ENCODE data around the gene ABLIM2.

The ABLIM2 gene

GRCh38 chr4:8191136-8191747 lies 32.6 kb upstream of the ABLIM2 start:
- H3K4me3 ChIP-seq (ENCODE audit: low read length), result no peak overlapping the region
- no peak for TF ChIP-seq CTCF (conservative IDR thresholded peaks at IDR 0.05; ENCODE audit: low read length)
- peak; percentile 9 for DNase-seq (ENCODE audit: low read depth)

- no peak overlapping the region for H3K4me3 ChIP-seq (ENCODE audit: low read length)
- no peak for TF ChIP-seq CTCF (conservative IDR thresholded peaks at IDR 0.05; ENCODE audit: low read length)
- no peak for DNase-seq (ENCODE audit: low read depth)
These were observed 31.2 kb upstream of the ABLIM2 start for GRCh38 chr4:8189551-8190466.

- TF ChIP-seq CTCF (conservative IDR thresholded peaks at IDR 0.05; ENCODE audit: low read length), result no peak
- DNase-seq (ENCODE audit: low read depth), result no peak
- H3K4me3 ChIP-seq (ENCODE audit: low read length), result no peak overlapping the region
These were observed 30.3 kb upstream of the ABLIM2 start for GRCh38 chr4:8188743-8189550.

- TF ChIP-seq CTCF (conservative IDR thresholded peaks at IDR 0.05; ENCODE audit: low read length), result peak; percentile 13; the same call in 1 of the 2 replicates
- no peak for DNase-seq (ENCODE audit: low read depth)
- no peak overlapping the region for H3K4me3 ChIP-seq (ENCODE audit: low read length)
These were observed 29.5 kb upstream of the ABLIM2 start for GRCh38 chr4:8188085-8188484.

GRCh38 chr4:8185930-8186329 lies 27.3 kb upstream of the ABLIM2 start:
- no peak for TF ChIP-seq CTCF (conservative IDR thresholded peaks at IDR 0.05; ENCODE audit: low read length)
- DNase-seq (ENCODE audit: low read depth), result peak; percentile 28

GRCh38 chr4:8185295-8185694 lies 26.7 kb upstream of the ABLIM2 start:
- TF ChIP-seq CTCF (conservative IDR thresholded peaks at IDR 0.05; ENCODE audit: low read length), result no peak
- peak; percentile 94 for DNase-seq (ENCODE audit: low read depth)

More at GRCh38 chr4:8185930-8186329, 27.3 kb upstream of the ABLIM2 start:
- H3K4me3 ChIP-seq (ENCODE audit: low read length), result no peak overlapping the region

More at GRCh38 chr4:8185295-8185694, 26.7 kb upstream of the ABLIM2 start:
- no peak overlapping the region for H3K4me3 ChIP-seq (ENCODE audit: low read length)

Data from AG10803 (cell line).